Measurements from ENCODE around the gene MYEOV.

MYEOV gene

GRCh38 chr11:69265911-69266510 lies 27.9 kb upstream of the MYEOV start:
- no peak for DNase-seq (ENCODE audit: low read depth in 2 of 2)

GRCh38 chr11:69267395-69267805 lies 26.6 kb upstream of the MYEOV start:
- DNase-seq (ENCODE audit: low read depth in 2 of 2), result no peak

- no peak for DNase-seq (ENCODE audit: low read depth in 2 of 2)
Measured at GRCh38 chr11:69268911-69269310, 25.0 kb upstream of the MYEOV start.

- DNase-seq (ENCODE audit: low read depth in 2 of 2), result no peak
Measured at GRCh38 chr11:69269388-69269787, 24.6 kb upstream of the MYEOV start.

GRCh38 chr11:69269926-69270697 lies 23.8 kb upstream of the MYEOV start:
- DNase-seq (ENCODE audit: low read depth in 2 of 2), result no peak

GRCh38 chr11:69270941-69271340 lies 23.0 kb upstream of the MYEOV start:
- DNase-seq (ENCODE audit: low read depth in 2 of 2), result no peak

GRCh38 chr11:69272055-69272454 lies 21.9 kb upstream of the MYEOV start:
- no peak for DNase-seq (ENCODE audit: low read depth in 2 of 2)

GRCh38 chr11:69272831-69273485 lies 21.0 kb upstream of the MYEOV start:
- DNase-seq (ENCODE audit: low read depth in 2 of 2), result no peak

- no peak for DNase-seq (ENCODE audit: low read depth in 2 of 2)
Measured at GRCh38 chr11:69273571-69273970, 20.4 kb upstream of the MYEOV start.

- DNase-seq (ENCODE audit: low read depth in 2 of 2), result no peak
Measured at GRCh38 chr11:69274531-69275016, 19.4 kb upstream of the MYEOV start.

GRCh38 chr11:69275178-69275577 lies 18.8 kb upstream of the MYEOV start:
- DNase-seq (ENCODE audit: low read depth in 2 of 2), result no peak

GRCh38 chr11:69276165-69276564 lies 17.8 kb upstream of the MYEOV start:
- no peak for DNase-seq (ENCODE audit: low read depth in 2 of 2)

- DNase-seq (ENCODE audit: low read depth in 2 of 2), result no peak
Measured at GRCh38 chr11:69277074-69277809, 16.7 kb upstream of the MYEOV start.

GRCh38 chr11:69278091-69278867 lies 15.7 kb upstream of the MYEOV start:
- no peak for DNase-seq (ENCODE audit: low read depth in 2 of 2)

GRCh38 chr11:69280451-69280850 lies 13.5 kb upstream of the MYEOV start:
- DNase-seq (ENCODE audit: low read depth in 2 of 2), result no peak

GRCh38 chr11:69280994-69281393 lies 13.0 kb upstream of the MYEOV start:
- DNase-seq (ENCODE audit: low read depth in 2 of 2), result no peak

GRCh38 chr11:69283446-69283845 lies 10.5 kb upstream of the MYEOV start:
- no peak for DNase-seq (ENCODE audit: low read depth in 2 of 2)

- no peak for DNase-seq (ENCODE audit: low read depth in 2 of 2)
Measured at GRCh38 chr11:69284081-69284511, 9.9 kb upstream of the MYEOV start.

- DNase-seq (ENCODE audit: low read depth in 2 of 2), result no peak
Measured at GRCh38 chr11:69285091-69285490, 8.9 kb upstream of the MYEOV start.

- DNase-seq (ENCODE audit: low read depth in 2 of 2), result no peak
Measured at GRCh38 chr11:69285766-69286165, 8.2 kb upstream of the MYEOV start.

All from stimulated activated CD4-positive, alpha-beta T cell treated with anti-CD3 and anti-CD28 coated beads, Interleukin-1b, Interleukin-23, amount 100 ng/mL, for 4 hours (primary cell).